Lower leg skin (tissue), 3 donors: Measurements from ENCODE around the gene MOV10.

Source experiments
- CTCF ChIP-seq, 3 donors: fragments of 450-650 bp; IDR thresholded peaks; one replicate each; pipeline ENCODE4 v1.5.1; 2016; ENCODE audit warnings: antibody characterized with exemption in 3 of 3, mild to moderate bottlenecking in 3 of 3, moderate library complexity in 2 of 3
- POLR2A ChIP-seq, 2 donors: fragments of 450-650 bp; IDR thresholded peaks; one replicate each; pipeline ENCODE4 v1.6.1; 2016 to 2017; ENCODE audit warnings: antibody characterized with exemption in 2 of 2, mild to moderate bottlenecking in 1 of 2, moderate library complexity in 1 of 2

GRCh38 chr1:112708489-112708888, 34.0 kb downstream of the MOV10 start:
- TF ChIP-seq CTCF (IDR thresholded peaks at IDR 0.05) (no peak), POLR2A (IDR thresholded peaks at IDR 0.05) (no peak)
